Sigmoid colon (tissue), 7 donors: Measurements from ENCODE around the gene GINS2. TPM values are rescaled to one million over a fixed set of nuclear protein-coding genes. Genes with fewer than 3 reads are reported as not detected.

Experiments
- DNase-seq: peaks from one replicate; pipeline ENCODE4 v3.0.0-alpha.2; 2019
- H3K27ac ChIP-seq, 4 donors: fragments of 200-600 bp; sonication (generic); one replicate each; pipeline ENCODE4 v1.5.1; 2016 to 2019; ENCODE audit warnings: mild to moderate bottlenecking in 1 of 4
- H3K27me3 ChIP-seq, 3 donors: fragments of 200-600 bp; sonication (generic); one replicate each; pipeline ENCODE4 v1.5.1; 2019; ENCODE audit warnings: mild to moderate bottlenecking in 1 of 3
- H3K36me3 ChIP-seq, 4 donors: fragments of 200-600 bp; sonication (generic); one replicate each; pipeline ENCODE4 v1.5.1; 2016 to 2019
- H3K4me1 ChIP-seq, 4 donors: fragments of 200-600 bp; sonication (generic); one replicate each; pipeline ENCODE4 v1.5.1; 2017 to 2019
- H3K4me3 ChIP-seq, 4 donors: fragments of 200-600 bp; sonication (generic); one replicate each; pipeline ENCODE4 v1.5.1; 2017 to 2019; ENCODE audit warnings: mild to moderate bottlenecking in 2 of 4, moderate library complexity in 1 of 4
- H3K9me3 ChIP-seq, 4 donors: fragments of 200-600 bp in 3 of 4; sonication (generic) in 3 of 4; one replicate each; pipeline versions ENCODE4 v1.5.1 to v1.6.1; 2013 to 2019
- EP300 ChIP-seq, 4 donors: sonication (generic); formaldehyde crosslinking; IDR thresholded peaks; one replicate each; pipeline ENCODE4 v1.6.1; 2017; ENCODE audit warnings: antibody characterized with exemption in 4 of 4
- POLR2A ChIP-seq, 2 donors: fragments of 450-650 bp; IDR thresholded peaks; one replicate each; pipeline ENCODE4 v1.6.1; 2016; ENCODE audit warnings: antibody characterized with exemption in 2 of 2, mild to moderate bottlenecking in 2 of 2, moderate library complexity in 2 of 2
- POLR2AphosphoS5 ChIP-seq, 4 donors: sonication (generic); formaldehyde crosslinking; IDR thresholded peaks; one replicate each; pipeline ENCODE4 v1.6.1; 2017; ENCODE audit warnings: antibody characterized with exemption in 4 of 4
- WGBS, 2 donors: extraction: QIAGEN DNeasy Blood & Tissue Kit; methylation state at CpG; one replicate each; pipeline ENCODE4 v1.1.7; 2013; 5-methylcytosine and 5-hydroxymethylcytosine counted together
- intact Hi-C: fragments of 100-400 bp; cut with DNase I; formaldehyde crosslinking; loops from one replicate; pipeline ENCODE4 v1.15.1; 2023
- polyA plus RNA-seq, 3 donors: library from polyadenylated mRNA; stranded (reverse); fragments of 200-250 nt; gene quantifications; one replicate each; pipeline ENCODE4 v1.2.3, GENCODE V29; 2013
- total RNA-seq, 4 donors: library from RNA; depleted of rRNA; stranded (reverse); fragments of >200 nt; gene quantifications; one replicate each; pipeline ENCODE4 v1.1.0, GENCODE V29; 2016
- TF ChIP-seq, protein P1 (sequence below), 4 experiments: fragments of 450-650 bp in 3 of 4; fragments of 200-600 bp in 1 of 4; IDR thresholded peaks; one replicate each; pipeline ENCODE4 v1.5.1; 2016 to 2019; ENCODE audit warnings: antibody characterized with exemption in 4 of 4, mild to moderate bottlenecking in 3 of 4, moderate library complexity in 2 of 4
- donor health status: healthy with polysubstance abuse.
- donor health status: Bipolar disorder and iron deficiency.
- donor health status: healthy.

Gene GINS2
- total and polyA plus RNA-seq, 7 donors: 0.16 to 9.6 (median 1.2) TPM; not detected in 1

DNA sequence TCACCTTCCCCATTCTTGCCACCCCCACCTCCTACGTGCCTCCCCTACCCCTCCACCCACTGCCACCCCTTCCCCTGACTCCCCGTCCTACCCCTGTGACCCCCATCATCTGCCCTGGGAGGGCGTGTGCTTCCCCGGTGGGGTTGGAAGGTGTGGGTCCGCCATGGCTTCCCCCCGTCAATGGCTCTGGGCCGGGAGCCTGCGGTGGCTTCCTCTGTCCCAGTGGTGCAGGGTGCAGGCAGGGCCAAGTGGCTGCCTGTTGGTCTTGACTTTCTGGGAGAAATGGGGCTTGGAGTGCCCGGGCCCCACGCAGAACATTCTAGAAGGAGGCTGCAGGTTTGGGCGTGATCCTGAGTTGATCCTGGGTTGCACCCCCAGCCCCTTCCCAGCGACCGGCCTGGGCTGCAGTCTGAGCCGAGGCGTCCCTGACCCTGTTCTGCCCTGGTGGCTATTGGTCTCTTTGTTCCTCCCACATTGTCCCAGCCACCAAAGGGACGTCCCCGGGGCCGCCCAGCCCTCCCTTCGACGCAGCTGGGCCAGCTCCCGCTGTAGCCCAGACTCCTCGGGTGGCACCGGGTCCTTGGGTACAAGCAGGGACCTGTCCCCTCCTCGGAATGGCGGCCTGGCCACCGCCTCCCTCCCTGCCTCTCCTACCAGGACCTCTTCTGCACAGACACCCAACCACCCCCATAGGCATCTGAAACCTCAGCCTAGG, 49.9 kb downstream of the GINS2 start:
- Histone ChIP-seq H3K27ac (peak overlapping the region in 3 of 4 donors; percentile 61 to 74 (median 69)), H3K27me3 (no peaks in the 10 kb centered on the region), H3K36me3 (peaks cover 0 to 8% (median 0%) of the 10 kb centered on the region in 4 donors), H3K9me3 (no peaks in the 10 kb centered on the region), H3K4me1 (peaks cover 0 to 70% (median 49%) of the 10 kb centered on the region in 4 donors), H3K4me3 (no peak overlapping the region)
- intact Hi-C loops: no loop called here
- DNase-seq: no peak
- TF ChIP-seq, protein P1, sequence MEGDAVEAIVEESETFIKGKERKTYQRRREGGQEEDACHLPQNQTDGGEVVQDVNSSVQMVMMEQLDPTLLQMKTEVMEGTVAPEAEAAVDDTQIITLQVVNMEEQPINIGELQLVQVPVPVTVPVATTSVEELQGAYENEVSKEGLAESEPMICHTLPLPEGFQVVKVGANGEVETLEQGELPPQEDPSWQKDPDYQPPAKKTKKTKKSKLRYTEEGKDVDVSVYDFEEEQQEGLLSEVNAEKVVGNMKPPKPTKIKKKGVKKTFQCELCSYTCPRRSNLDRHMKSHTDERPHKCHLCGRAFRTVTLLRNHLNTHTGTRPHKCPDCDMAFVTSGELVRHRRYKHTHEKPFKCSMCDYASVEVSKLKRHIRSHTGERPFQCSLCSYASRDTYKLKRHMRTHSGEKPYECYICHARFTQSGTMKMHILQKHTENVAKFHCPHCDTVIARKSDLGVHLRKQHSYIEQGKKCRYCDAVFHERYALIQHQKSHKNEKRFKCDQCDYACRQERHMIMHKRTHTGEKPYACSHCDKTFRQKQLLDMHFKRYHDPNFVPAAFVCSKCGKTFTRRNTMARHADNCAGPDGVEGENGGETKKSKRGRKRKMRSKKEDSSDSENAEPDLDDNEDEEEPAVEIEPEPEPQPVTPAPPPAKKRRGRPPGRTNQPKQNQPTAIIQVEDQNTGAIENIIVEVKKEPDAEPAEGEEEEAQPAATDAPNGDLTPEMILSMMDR (IDR thresholded peaks at IDR 0.05): no peak
- TF ChIP-seq POLR2AphosphoS5 (IDR thresholded peaks at IDR 0.05) (no peak), POLR2A (IDR thresholded peaks at IDR 0.05) (no peak), EP300 (IDR thresholded peaks at IDR 0.05) (no peak)
- WGBS, 2 donors: 83 to 92% methylated on average over 26 of the region's 26 CpGs

DNA sequence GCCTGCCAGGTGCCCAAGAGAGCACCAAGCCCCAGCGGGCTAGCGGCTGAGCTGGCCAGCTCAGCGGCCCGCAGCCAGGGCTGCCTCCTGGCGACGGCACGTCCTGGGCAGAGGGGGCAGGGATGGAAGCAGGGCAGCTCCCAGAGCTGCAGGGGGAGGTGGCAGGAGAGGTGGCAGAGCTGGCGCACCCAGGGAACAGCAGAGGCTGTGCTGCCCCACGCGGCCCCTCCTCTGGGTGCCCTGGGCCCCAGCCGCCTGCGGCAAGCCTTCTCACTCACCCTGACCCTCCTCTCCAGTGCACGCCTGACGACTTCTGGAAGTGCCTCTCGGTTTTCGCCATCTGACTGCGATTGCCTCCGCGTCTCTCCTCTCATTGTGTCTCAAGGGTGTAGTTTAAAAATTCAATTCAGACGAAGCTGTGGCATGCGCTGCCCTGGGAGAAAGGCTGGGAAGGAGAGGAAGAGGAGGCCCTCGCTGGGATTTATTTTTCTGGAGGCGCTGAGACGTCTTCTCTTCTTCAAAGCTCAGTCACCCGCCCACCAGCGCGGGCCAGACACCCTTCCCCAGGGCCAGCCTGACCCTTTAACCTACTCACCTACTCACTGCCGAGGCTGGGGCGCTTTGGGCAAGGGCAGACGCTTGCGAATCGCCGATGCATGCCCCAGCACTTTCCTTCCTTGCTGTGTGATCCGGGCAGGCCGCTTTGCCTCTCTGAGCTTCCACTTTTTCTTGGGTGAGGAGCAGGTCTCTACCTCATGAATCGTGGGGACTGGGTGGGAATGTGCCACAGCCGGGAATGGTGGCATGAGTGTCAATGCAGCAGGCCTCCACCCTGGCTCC, 50.7 kb downstream of the GINS2 start:
- intact Hi-C loops: no loop called here
- no peaks in the 10 kb centered on the region for H3K9me3 ChIP-seq
- 87 to 91% methylated on average over 37 of the region's 37 CpGs for WGBS, 2 donors
- H3K36me3 ChIP-seq: peaks cover 0 to 9% (median 0%) of the 10 kb centered on the region in 4 donors
- H3K4me3 ChIP-seq: no peak overlapping the region
- H3K4me1 ChIP-seq: peaks cover 0 to 62% (median 41%) of the 10 kb centered on the region in 4 donors
- H3K27ac ChIP-seq: peak overlapping the region in 3 of 4 donors; percentile 41 to 74 (median 61)
- no peaks in the 10 kb centered on the region for H3K27me3 ChIP-seq
- TF ChIP-seq, protein P1 (IDR thresholded peaks at IDR 0.05): no peak
- no peak for TF ChIP-seq EP300 (IDR thresholded peaks at IDR 0.05)
- no peak for TF ChIP-seq POLR2A (IDR thresholded peaks at IDR 0.05)
- TF ChIP-seq POLR2AphosphoS5 (IDR thresholded peaks at IDR 0.05): no peak
- no peak for DNase-seq

DNA sequence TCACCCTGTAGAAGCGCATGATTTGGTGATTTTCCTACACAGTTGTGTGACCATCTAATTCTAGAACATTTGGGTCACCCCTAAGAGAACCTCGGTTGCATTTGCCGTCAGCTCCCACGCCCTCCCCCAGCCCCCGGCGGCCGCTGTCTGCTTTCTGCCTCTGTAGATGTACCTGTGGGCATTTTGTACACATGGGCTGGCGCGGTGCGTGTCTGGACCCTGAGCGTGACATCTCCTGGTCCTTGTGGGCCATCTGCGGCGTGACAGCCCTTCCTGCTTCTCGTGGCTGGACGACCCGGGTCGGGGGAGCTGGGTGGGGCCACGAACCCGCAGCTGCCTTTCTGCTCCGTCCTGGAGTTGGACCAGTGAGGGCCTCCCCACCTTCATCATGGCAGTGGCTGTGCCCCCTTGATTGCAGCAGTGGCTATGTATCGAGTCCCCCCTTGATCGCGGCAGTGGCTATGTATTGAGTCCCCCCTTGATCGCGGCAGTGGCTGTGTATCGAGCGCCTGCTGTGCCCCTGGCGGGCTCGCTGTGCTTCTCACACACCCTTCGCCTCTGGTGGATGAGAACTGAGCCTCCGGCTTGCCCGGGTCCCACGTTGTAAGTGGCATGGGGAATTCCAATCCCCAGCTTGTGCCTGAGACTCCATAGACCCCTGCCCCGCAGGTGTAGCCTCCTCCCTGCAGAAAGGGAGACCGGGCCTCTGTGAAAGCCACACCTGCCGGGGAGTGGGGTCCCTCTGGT, 51.5 kb downstream of the GINS2 start:
- H3K27ac ChIP-seq: peak overlapping the region in 3 of 4 donors; percentile 22 to 74 (median 41)

DNA sequence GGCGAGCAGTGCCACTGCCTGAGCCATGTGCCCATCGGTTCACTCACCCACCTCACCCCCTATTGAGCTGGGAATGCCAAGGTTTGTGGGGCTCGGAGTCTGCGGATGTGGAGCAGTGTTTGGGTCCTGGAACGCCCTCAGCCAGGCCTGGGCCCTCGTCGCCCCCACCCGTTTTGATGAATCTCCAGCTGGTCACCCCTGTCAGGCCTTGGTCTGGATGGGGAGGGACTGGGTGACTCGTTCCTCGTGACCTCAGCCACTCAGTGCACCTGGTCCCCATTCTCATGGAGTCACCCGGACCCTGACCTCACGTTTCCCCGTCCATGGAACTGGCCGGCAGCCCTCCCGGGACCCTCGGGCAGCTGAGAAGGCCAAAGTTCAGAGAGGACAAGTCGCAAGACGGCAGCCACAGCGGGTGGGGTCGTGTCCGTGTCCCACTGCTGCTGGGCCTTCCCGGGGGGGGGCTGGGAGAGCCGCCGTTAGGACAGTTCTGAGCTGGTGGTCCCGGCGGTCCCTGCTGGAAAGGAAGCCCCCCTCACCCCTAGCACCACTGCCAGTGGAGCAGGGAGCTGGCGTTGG, 52.4 kb downstream of the GINS2 start:
- DNase-seq: no peak

More for the DNA sequence above, 51.5 kb downstream of the GINS2 start:
- Histone ChIP-seq H3K9me3 (no peaks in the 10 kb centered on the region), H3K36me3 (peaks cover 0 to 9% (median 0%) of the 10 kb centered on the region in 4 donors), H3K4me1 (peaks cover 0 to 55% (median 41%) of the 10 kb centered on the region in 4 donors), H3K4me3 (no peak overlapping the region), H3K27me3 (no peaks in the 10 kb centered on the region)
- intact Hi-C loops: no loop called here
- DNase-seq: no peak
- TF ChIP-seq POLR2AphosphoS5 (IDR thresholded peaks at IDR 0.05) (no peak), POLR2A (IDR thresholded peaks at IDR 0.05) (no peak), EP300 (IDR thresholded peaks at IDR 0.05) (no peak)
- WGBS, 2 donors: 91 to 93% methylated on average over 36 of the region's 36 CpGs

More for the DNA sequence above, 52.4 kb downstream of the GINS2 start:
- H3K4me3 ChIP-seq: no peak overlapping the region
- H3K27me3 ChIP-seq: no peaks in the 10 kb centered on the region
- TF ChIP-seq, protein P1 (IDR thresholded peaks at IDR 0.05): no peak
- TF ChIP-seq EP300 (IDR thresholded peaks at IDR 0.05) (no peak), POLR2A (IDR thresholded peaks at IDR 0.05) (no peak), POLR2AphosphoS5 (IDR thresholded peaks at IDR 0.05) (no peak)
- no peaks in the 10 kb centered on the region for H3K9me3 ChIP-seq
- intact Hi-C loops: no loop called here
- H3K27ac ChIP-seq: no peak overlapping the region
- H3K4me1 ChIP-seq: peaks cover 0 to 55% (median 42%) of the 10 kb centered on the region in 4 donors
- 79 to 88% methylated on average over 27 of the region's 27 CpGs for WGBS, 2 donors
- peaks cover 0 to 9% (median 0%) of the 10 kb centered on the region in 4 donors for H3K36me3 ChIP-seq
